Endothelial cell of umbilical vein (primary cell): ENCODE results near the gene DNASE2.

ENCODE experiments used
- EZH2 ChIP-seq: IDR thresholded peaks from 2 replicates; pipeline ENCODE4 v1.6.1; 2012; ENCODE audit warnings: borderline replicate concordance, low read depth, mild to moderate bottlenecking, moderate library complexity, low read length, inconsistent platforms; ENCODE audit not compliant: severe bottlenecking
- GATA2 ChIP-seq: IDR thresholded peaks from 2 replicates; pipeline ENCODE4 v1.7.0; 2011; ENCODE audit warnings: low read depth, mild to moderate bottlenecking, moderate library complexity, mixed read lengths, low read length; ENCODE audit not compliant: insufficient read length, insufficient read depth
- MYC ChIP-seq: IDR thresholded peaks from one replicate; pipeline ENCODE4 v1.6.1; 2011; ENCODE audit warnings: mild to moderate bottlenecking, low read depth, low read length
- POLR2A ChIP-seq: IDR thresholded peaks from 2 replicates; pipeline ENCODE4 v1.6.1; 2012; ENCODE audit warnings: low read depth, mild to moderate bottlenecking, control low read depth, low read length
- TF ChIP-seq, protein P1 (sequence below), 2 donors: IDR thresholded peaks; 1 replicate in 1 of 2; 2 replicates in 1 of 2; pipeline ENCODE4 v1.5.1; 2011; ENCODE audit warnings: low read length in 2 of 2, mild to moderate bottlenecking in 2 of 2, moderate library complexity in 2 of 2, control low read depth in 1 of 2, inconsistent platforms in 1 of 2, low read depth in 1 of 2; ENCODE audit not compliant: insufficient read depth in 1 of 2; ENCODE audit errors: extremely low read depth in 1 of 2
- TF ChIP-seq, protein P2 (sequence below): IDR thresholded peaks from 2 replicates; pipeline ENCODE4 v1.6.1; 2011; ENCODE audit not compliant: insufficient read depth, insufficient read length

DNA sequence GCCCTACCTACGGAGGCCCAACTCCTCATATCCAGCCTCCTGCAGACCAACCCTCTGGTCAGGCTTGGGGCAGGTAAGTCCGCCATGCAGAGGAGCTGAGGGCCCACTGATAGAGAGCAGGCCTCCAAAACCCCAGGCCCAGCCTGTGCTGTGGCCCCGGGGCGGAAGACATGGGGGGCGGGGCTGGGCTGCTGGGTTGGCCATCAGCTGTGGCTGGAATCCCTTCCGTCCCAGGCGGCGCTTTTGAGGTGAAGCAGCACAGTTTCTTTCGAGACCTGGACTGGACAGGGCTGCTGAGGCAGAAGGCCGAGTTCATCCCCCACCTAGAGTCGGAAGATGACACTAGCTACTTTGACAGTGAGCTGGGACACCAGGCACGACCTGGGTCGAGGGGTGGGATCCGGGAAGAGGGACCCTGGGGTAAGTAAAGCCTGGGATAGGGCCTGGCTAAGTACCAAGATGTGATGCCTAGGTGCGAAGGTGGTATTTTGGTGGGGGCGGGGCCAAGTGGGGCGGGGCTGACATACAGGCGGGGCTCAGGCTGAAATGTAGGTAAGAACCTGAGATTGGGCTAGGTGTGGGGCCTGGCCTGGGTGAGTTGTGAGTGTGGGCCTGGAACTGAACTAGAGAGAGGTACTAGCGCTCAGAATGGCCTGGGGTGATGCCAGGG is 15.4 kb downstream of the DNASE2 start:
- TF ChIP-seq POLR2A (no peak), EZH2 (no peak), MYC (no peak), GATA2 (no peak)
- TF ChIP-seq, protein P1, sequence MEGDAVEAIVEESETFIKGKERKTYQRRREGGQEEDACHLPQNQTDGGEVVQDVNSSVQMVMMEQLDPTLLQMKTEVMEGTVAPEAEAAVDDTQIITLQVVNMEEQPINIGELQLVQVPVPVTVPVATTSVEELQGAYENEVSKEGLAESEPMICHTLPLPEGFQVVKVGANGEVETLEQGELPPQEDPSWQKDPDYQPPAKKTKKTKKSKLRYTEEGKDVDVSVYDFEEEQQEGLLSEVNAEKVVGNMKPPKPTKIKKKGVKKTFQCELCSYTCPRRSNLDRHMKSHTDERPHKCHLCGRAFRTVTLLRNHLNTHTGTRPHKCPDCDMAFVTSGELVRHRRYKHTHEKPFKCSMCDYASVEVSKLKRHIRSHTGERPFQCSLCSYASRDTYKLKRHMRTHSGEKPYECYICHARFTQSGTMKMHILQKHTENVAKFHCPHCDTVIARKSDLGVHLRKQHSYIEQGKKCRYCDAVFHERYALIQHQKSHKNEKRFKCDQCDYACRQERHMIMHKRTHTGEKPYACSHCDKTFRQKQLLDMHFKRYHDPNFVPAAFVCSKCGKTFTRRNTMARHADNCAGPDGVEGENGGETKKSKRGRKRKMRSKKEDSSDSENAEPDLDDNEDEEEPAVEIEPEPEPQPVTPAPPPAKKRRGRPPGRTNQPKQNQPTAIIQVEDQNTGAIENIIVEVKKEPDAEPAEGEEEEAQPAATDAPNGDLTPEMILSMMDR (IDR thresholded peaks at IDR 0.05; ENCODE audit: extremely low read depth in 1 of 2, insufficient read depth in 1 of 2, low read depth in 1 of 2, low read length in 2 of 2), result no peak
- TF ChIP-seq, protein P2, sequence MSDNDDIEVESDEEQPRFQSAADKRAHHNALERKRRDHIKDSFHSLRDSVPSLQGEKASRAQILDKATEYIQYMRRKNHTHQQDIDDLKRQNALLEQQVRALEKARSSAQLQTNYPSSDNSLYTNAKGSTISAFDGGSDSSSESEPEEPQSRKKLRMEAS, result no peak
